Peyer's patch (tissue), 4 donors: ENCODE measurements around the gene NEK6. TPM values are rescaled to one million over a fixed set of nuclear protein-coding genes. Genes with fewer than 3 reads are reported as not detected.

Experiments used
- DNase-seq, 3 donors: peaks; one replicate each; pipeline ENCODE4 v3.0.0-alpha.2; 2017 to 2019
- H3K27ac ChIP-seq, 4 donors: fragments of 200-600 bp; sonication (generic); one replicate each; pipeline ENCODE4 v1.5.1; 2016 to 2019
- H3K27me3 ChIP-seq, 2 donors: fragments of 200-600 bp; sonication (generic); one replicate each; pipeline ENCODE4 v1.5.1; 2019
- H3K36me3 ChIP-seq, 3 donors: fragments of 200-600 bp; sonication (generic); one replicate each; pipeline ENCODE4 v1.5.1; 2016 to 2019
- H3K4me1 ChIP-seq, 4 donors: fragments of 200-600 bp; sonication (generic); one replicate each; pipeline ENCODE4 v1.5.1; 2016 to 2019
- H3K4me3 ChIP-seq, 4 donors: fragments of 200-600 bp; sonication (generic); 1 replicate in 3 of 4; 2 replicates in 1 of 4; pipeline ENCODE4 v1.5.1; 2016 to 2019; ENCODE audit warnings: mild to moderate bottlenecking in 1 of 4
- H3K9me3 ChIP-seq, 4 donors: fragments of 200-600 bp; sonication (generic); one replicate each; pipeline ENCODE4 v1.5.1; 2016 to 2019; ENCODE audit warnings: mild to moderate bottlenecking in 1 of 4
- POLR2A ChIP-seq, 2 donors: fragments of 450-650 bp; IDR thresholded peaks; one replicate each; pipeline ENCODE4 v1.5.1; 2017; ENCODE audit warnings: antibody characterized with exemption in 2 of 2, mild to moderate bottlenecking in 2 of 2, moderate library complexity in 2 of 2
- total RNA-seq, 4 donors: library from RNA; depleted of rRNA; stranded (reverse); fragments of >200 nt; gene quantifications; one replicate each; pipeline ENCODE4 v1.1.0, GENCODE V29; 2016
- TF ChIP-seq, protein P1 (sequence below), 6 experiments: fragments of 450-650 bp in 4 of 6; fragments of 200-600 bp in 2 of 6; sonication (generic) in 1 of 6; IDR thresholded peaks; one replicate each; pipeline ENCODE4 v1.5.1; 2017 to 2019; ENCODE audit warnings: antibody characterized with exemption in 6 of 6, mild to moderate bottlenecking in 3 of 6, moderate library complexity in 1 of 6

The NEK6 gene
- total RNA-seq, 4 donors from 2014 or later = 38.4 to 77.6 (median 46.9) TPM

- no peaks in the 10 kb centered on the region for H3K9me3 ChIP-seq
- no peak for DNase-seq
- H3K4me1 ChIP-seq = peaks cover 0 to 40% (median 0%) of the 10 kb centered on the region in 4 donors
- H3K4me3 ChIP-seq = no peak overlapping the region
- H3K27me3 ChIP-seq = no peaks in the 10 kb centered on the region
- H3K27ac ChIP-seq = peak overlapping the region in 2 of 4 donors; percentile 18 to 30
- TF ChIP-seq, protein P1, sequence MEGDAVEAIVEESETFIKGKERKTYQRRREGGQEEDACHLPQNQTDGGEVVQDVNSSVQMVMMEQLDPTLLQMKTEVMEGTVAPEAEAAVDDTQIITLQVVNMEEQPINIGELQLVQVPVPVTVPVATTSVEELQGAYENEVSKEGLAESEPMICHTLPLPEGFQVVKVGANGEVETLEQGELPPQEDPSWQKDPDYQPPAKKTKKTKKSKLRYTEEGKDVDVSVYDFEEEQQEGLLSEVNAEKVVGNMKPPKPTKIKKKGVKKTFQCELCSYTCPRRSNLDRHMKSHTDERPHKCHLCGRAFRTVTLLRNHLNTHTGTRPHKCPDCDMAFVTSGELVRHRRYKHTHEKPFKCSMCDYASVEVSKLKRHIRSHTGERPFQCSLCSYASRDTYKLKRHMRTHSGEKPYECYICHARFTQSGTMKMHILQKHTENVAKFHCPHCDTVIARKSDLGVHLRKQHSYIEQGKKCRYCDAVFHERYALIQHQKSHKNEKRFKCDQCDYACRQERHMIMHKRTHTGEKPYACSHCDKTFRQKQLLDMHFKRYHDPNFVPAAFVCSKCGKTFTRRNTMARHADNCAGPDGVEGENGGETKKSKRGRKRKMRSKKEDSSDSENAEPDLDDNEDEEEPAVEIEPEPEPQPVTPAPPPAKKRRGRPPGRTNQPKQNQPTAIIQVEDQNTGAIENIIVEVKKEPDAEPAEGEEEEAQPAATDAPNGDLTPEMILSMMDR (IDR thresholded peaks at IDR 0.05) = no peak
- TF ChIP-seq POLR2A (IDR thresholded peaks at IDR 0.05) = no peak
- H3K36me3 ChIP-seq = no peaks in the 10 kb centered on the region
Observed at GRCh38 chr9:124390794-124391658, 133.3 kb downstream of the NEK6 start.

DNA sequence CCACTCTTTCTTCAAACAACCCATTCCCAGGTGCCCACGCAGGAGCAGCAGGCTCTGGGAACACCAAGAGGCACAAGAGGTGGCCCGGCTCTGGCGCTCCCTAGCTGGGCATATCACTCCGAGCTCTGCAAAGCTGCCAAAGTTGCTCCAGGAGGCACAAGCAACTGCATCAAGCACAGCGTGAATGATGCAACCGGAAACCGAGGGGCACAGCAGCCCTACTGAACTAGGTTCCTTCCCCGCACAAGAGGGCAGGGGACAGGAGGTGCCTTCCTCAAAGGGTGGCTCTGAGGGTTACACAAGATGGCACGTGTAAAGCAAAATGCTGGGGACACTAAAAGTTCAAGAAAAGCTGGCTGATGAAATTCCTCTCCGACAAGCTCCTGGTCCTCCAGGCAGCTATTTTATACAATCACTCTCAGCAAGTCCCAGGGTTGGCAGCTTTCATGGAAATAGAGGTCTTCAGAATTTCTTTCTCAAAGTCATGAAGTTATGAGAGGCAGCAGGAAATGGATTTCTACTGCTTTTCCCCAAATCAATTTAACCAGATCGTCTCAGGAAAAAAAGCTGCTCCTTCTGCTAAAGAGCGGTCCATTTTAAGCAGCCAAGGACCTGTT is 134.6 kb downstream of the NEK6 start:
- TF ChIP-seq, protein P1 (IDR thresholded peaks at IDR 0.05) = no peak
- no peak for TF ChIP-seq POLR2A (IDR thresholded peaks at IDR 0.05)
- Histone ChIP-seq H3K27ac (no peak overlapping the region), H3K9me3 (no peaks in the 10 kb centered on the region), H3K36me3 (peaks cover 0 to 4% (median 0%) of the 10 kb centered on the region in 3 donors), H3K27me3 (no peaks in the 10 kb centered on the region), H3K4me1 (peaks cover 0 to 27% (median 0%) of the 10 kb centered on the region in 4 donors), H3K4me3 (no peak overlapping the region)
- no peak for DNase-seq

DNA sequence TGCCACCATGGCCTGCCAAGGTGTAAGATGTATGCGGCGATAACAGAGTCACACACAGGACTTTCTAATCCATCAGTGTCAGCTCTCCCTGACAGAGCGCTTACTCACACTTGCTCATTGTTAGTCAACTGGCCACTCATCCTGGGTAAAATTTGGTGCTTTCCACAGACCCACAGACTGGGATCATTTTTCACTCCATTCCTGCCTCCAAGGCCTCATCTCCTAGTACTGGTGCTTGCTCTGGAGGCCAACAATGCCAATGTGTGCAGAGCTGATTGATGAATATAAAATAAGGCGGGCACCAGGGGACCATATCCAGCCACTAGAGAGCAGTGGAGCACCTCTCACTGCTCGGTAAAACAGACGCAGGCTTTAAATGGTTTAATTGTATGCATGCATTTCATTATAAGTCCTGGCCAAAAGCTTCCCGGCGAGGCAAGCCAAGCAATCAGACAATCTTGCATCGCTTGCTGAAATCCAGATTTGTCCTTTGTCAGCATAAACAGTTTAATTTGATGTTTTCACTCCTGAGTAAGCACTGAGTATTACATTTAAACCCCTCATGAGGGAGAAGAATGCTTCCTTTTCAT is 135.2 kb downstream of the NEK6 start:
- Histone ChIP-seq H3K9me3 (no peaks in the 10 kb centered on the region), H3K4me1 (peaks cover 0 to 22% (median 0%) of the 10 kb centered on the region in 4 donors), H3K27ac (no peak overlapping the region), H3K36me3 (peaks cover 0 to 4% (median 0%) of the 10 kb centered on the region in 3 donors), H3K4me3 (no peak overlapping the region), H3K27me3 (no peaks in the 10 kb centered on the region)
- no peak for DNase-seq
- TF ChIP-seq, protein P1 (IDR thresholded peaks at IDR 0.05) = no peak
- TF ChIP-seq POLR2A (IDR thresholded peaks at IDR 0.05) = no peak

DNA sequence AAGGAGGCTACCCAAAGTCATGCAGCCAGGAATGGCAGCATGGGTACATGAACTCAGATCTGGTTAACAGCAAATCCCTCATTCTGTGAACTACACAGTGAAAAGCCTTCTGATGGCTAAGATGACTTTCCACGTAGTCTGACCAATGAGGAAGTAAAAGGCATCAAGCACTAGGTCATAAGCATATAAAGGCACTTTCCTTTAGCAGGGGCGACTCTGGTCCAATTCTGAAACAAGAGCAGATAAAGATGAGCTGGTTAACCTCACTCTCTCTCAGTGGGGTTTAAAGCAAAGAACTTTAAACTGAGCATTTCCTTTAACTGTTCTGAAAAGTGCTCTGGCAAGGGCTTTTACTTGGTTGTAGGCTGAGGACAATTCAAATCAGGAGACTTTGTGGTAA is 136.4 kb downstream of the NEK6 start:
- H3K4me1 ChIP-seq = peaks cover 0 to 18% (median 0%) of the 10 kb centered on the region in 4 donors

DNA sequence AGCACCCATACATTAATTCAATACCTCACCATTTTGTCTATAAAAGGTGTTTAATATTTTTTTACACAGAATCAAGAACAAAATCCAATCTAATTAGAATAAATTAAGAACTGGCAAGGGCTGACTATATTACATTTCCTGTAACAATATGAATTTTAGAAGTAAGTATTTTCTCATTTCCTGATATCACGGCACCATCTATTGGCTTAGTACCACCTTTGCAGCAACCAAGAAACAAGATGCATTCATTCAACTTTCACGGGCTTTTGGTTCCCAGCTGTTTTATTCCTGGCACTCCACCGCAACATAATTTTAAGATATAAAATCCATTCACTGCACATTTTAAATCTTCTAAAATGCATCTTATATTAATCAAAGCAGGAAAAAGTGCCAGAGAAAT is 136.8 kb downstream of the NEK6 start:
- Histone ChIP-seq H3K27ac (no peak overlapping the region), H3K4me1 (peaks cover 0 to 14% (median 0%) of the 10 kb centered on the region in 4 donors), H3K9me3 (no peaks in the 10 kb centered on the region), H3K27me3 (no peaks in the 10 kb centered on the region), H3K4me3 (no peak overlapping the region), H3K36me3 (peaks cover 0 to 4% (median 0%) of the 10 kb centered on the region in 3 donors)
- TF ChIP-seq, protein P1 (IDR thresholded peaks at IDR 0.05) = peak in 1 of 6 experiments; percentile 7
- no peak for TF ChIP-seq POLR2A (IDR thresholded peaks at IDR 0.05)
- DNase-seq = no peak

More for the DNA sequence above, 136.4 kb downstream of the NEK6 start:
- no peak overlapping the region for H3K27ac ChIP-seq
- peaks cover 0 to 4% (median 0%) of the 10 kb centered on the region in 3 donors for H3K36me3 ChIP-seq
- TF ChIP-seq POLR2A (IDR thresholded peaks at IDR 0.05) = no peak
- TF ChIP-seq, protein P1 (IDR thresholded peaks at IDR 0.05) = no peak
- no peaks in the 10 kb centered on the region for H3K27me3 ChIP-seq
- H3K9me3 ChIP-seq = no peaks in the 10 kb centered on the region
- no peak for DNase-seq
- no peak overlapping the region for H3K4me3 ChIP-seq
